DOHH2 (cell line): ENCODE results near the gene CCR7.

Source experiments
- H3F3A ChIP-seq: fragments of 200-600 bp; sonication (generic), shearing (Covaris generic); 2 replicates; pipeline ENCODE4 v1.6.0; 2016; ENCODE audit warnings: antibody characterized with exemption, mild to moderate bottlenecking; ENCODE audit not compliant: control insufficient read depth, insufficient read depth
- H3K27ac ChIP-seq: fragments of 200-600 bp; sonication (generic); 2 replicates; pipeline ENCODE4 v1.5.1; 2014; ENCODE audit warnings: low read depth, mild to moderate bottlenecking, low read length, moderate library complexity
- H3K27me3 ChIP-seq: fragments of 200-600 bp; sonication (generic); 2 replicates; pipeline ENCODE4 v1.6.1; 2014; ENCODE audit warnings: mild to moderate bottlenecking, low read length, mixed read lengths; ENCODE audit not compliant: control insufficient read depth
- H3K36me3 ChIP-seq: fragments of 200-600 bp; sonication (generic); 2 replicates; pipeline ENCODE4 v1.6.1; 2014; ENCODE audit warnings: mild to moderate bottlenecking, low read length, moderate library complexity, mixed read lengths; ENCODE audit not compliant: control insufficient read depth
- H3K4me1 ChIP-seq: fragments of 200-600 bp; sonication (generic); 2 replicates; pipeline ENCODE4 v1.6.1; 2014; ENCODE audit warnings: mild to moderate bottlenecking, low read length, mixed read lengths; ENCODE audit not compliant: control insufficient read depth
- H3K4me2 ChIP-seq: fragments of 200-600 bp; sonication (generic); 2 replicates; pipeline ENCODE4 v1.6.0; 2014; ENCODE audit warnings: mild to moderate bottlenecking, low read length, moderate library complexity
- H3K4me3 ChIP-seq: fragments of 200-600 bp; sonication (generic); 2 replicates; pipeline ENCODE4 v1.5.1; 2014; ENCODE audit warnings: mild to moderate bottlenecking, low read length, mixed read lengths
- H3K79me2 ChIP-seq: fragments of 200-600 bp; sonication (generic); 2 replicates; pipeline ENCODE4 v1.6.1; 2014; ENCODE audit warnings: mild to moderate bottlenecking, low read length, mixed read lengths; ENCODE audit not compliant: control insufficient read depth
- H3K9me2 ChIP-seq: fragments of 200-600 bp; sonication (generic); replicated peaks from 2 replicates; pipeline ENCODE4 v1.6.1; 2014; ENCODE audit warnings: mild to moderate bottlenecking, low read length, mixed read lengths; ENCODE audit not compliant: control insufficient read depth
- H3K9me3 ChIP-seq: fragments of 200-600 bp; sonication (generic); 2 replicates; pipeline ENCODE4 v1.6.1; 2014; ENCODE audit warnings: antibody characterized with exemption, low read length, mixed read lengths; ENCODE audit not compliant: control insufficient read depth, insufficient read depth
- H4K20me1 ChIP-seq: fragments of 200-600 bp; sonication (generic); 2 replicates; pipeline ENCODE4 v1.6.0; 2014; ENCODE audit warnings: low read depth, mild to moderate bottlenecking, antibody characterized with exemption, low read length, moderate library complexity; ENCODE audit not compliant: control insufficient read depth, insufficient read depth
- EZH2phosphoT487 ChIP-seq: fragments of 200-600 bp; sonication (generic); IDR thresholded peaks from 2 replicates; pipeline ENCODE4 v1.6.1; 2017; ENCODE audit warnings: borderline replicate concordance, mild to moderate bottlenecking, antibody characterized with exemption, low read length, moderate library complexity, mixed read lengths
- TF ChIP-seq, protein P1 (sequence below): fragments of 200-600 bp; sonication (generic); IDR thresholded peaks from one replicate; pipeline ENCODE4 v1.5.1; 2014; ENCODE audit warnings: antibody characterized with exemption, mild to moderate bottlenecking, low read depth, low read length; ENCODE audit not compliant: poor library complexity, severe bottlenecking

CCR7 gene, protein sequence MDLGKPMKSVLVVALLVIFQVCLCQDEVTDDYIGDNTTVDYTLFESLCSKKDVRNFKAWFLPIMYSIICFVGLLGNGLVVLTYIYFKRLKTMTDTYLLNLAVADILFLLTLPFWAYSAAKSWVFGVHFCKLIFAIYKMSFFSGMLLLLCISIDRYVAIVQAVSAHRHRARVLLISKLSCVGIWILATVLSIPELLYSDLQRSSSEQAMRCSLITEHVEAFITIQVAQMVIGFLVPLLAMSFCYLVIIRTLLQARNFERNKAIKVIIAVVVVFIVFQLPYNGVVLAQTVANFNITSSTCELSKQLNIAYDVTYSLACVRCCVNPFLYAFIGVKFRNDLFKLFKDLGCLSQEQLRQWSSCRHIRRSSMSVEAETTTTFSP

DNA sequence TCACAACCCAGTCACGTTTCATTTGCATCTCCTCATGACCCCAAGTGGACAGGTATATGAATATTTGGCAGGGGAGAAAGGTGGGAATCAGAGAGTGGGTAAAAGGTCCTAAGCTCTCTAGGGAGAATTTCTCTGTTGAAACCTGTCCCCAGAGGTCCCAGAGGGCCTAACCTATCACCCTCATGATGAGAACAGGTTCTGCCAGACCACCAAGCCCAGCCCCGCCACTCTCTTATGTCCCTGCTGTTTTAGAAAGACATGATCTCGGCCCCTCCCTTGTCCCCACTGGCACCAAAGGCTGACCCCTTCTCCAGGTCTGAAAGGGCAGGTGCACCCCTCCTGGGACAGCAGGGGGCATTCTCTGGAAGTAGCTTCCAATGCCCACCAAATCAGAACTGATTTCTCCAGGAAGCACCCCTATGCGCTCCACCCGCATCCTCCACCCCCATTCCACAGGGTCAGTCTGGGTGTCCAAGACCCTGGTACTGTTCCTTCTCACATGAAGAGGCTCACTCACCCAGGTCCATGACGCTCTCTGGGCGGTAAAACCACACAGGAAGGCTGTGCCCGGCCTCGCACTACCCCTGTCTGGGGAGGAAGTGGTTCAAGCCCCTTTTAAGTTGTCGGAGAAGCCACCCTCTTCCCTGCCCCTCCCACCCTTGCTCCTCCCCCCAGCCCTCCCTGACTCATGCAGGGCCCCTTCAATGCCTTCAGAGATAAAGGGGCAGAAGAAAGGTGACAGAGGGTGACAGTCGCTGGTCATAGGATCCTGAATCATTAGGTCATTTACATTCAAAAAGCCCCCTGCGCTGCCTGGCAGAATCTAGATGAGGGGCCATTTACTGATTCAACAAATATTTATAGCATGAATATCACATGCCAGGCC lies at the start of gene CCR7:
CCR7 (minus strand) TSS at position 590 of the 886 bp plus-strand sequence; CDS start at position 527, 63 bp downstream.
- Histone ChIP-seq H3K36me3 (no peaks in the 10 kb centered on the region), H3F3A (no peaks in the 10 kb centered on the region), H3K4me3 (no peak within 1 kb of the TSS), H3K9me3 (0 out of 2 replicates have a peak, but pooled peaks cover 5% of the 10 kb centered on the region), H3K9me2 (no peaks in the 10 kb centered on the region), H3K27me3 (peaks cover 66% of the 10 kb centered on the region), H3K79me2 (no peaks in the 10 kb centered on the region), H4K20me1 (no peaks in the 10 kb centered on the region), H3K4me1 (peaks cover 14% of the 10 kb centered on the region), H3K4me2 (no peak within 1 kb of the TSS), H3K27ac (no peak within 1 kb of the TSS)
- TF ChIP-seq, protein P1, sequence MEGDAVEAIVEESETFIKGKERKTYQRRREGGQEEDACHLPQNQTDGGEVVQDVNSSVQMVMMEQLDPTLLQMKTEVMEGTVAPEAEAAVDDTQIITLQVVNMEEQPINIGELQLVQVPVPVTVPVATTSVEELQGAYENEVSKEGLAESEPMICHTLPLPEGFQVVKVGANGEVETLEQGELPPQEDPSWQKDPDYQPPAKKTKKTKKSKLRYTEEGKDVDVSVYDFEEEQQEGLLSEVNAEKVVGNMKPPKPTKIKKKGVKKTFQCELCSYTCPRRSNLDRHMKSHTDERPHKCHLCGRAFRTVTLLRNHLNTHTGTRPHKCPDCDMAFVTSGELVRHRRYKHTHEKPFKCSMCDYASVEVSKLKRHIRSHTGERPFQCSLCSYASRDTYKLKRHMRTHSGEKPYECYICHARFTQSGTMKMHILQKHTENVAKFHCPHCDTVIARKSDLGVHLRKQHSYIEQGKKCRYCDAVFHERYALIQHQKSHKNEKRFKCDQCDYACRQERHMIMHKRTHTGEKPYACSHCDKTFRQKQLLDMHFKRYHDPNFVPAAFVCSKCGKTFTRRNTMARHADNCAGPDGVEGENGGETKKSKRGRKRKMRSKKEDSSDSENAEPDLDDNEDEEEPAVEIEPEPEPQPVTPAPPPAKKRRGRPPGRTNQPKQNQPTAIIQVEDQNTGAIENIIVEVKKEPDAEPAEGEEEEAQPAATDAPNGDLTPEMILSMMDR = no peak
- no peak for TF ChIP-seq EZH2phosphoT487

DNA sequence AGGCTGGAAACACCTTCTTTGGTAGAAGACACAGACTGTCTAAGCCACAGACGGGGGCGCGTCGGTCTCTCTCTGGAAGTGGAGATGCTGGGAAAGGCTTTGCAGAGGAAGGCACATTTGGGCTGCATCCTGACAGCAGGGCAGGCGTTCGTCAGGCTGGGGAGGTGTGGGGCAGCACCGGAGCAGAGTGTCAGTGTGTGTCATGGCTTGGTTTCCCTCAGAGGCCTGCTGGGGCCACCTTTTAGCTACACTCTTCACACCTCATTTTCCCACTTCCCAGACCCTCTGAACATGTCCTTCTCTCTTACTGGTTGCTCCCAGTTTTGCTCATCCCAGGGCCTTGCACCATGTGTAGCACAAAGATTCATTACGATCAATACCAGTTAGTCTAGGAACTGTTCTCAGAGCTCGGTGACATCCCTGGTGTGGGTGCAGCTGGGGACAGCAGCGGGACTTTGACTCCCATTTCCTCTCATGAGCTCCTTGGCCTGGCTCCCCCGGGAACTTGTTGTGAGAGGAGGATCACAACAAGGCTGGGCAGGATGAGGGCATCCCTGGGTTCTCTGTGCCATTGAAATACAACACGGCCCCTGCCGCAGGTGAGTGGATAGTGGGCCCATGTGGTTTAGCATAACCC lies 49.3 kb upstream of the CCR7 start:
- Histone ChIP-seq H3K36me3 (no peaks in the 10 kb centered on the region), H3F3A (no peaks in the 10 kb centered on the region; the same call in 1 of the 2 replicates), H3K9me2 (no peaks in the 10 kb centered on the region), H3K27ac (peak overlapping the region; percentile 33; the same call in 1 of the 2 replicates), H3K4me2 (peak overlapping the region; percentile 51), H3K4me1 (peaks cover 21% of the 10 kb centered on the region), H4K20me1 (no peaks in the 10 kb centered on the region), H3K9me3 (no peaks in the 10 kb centered on the region), H3K79me2 (no peaks in the 10 kb centered on the region), H3K27me3 (peaks cover 14% of the 10 kb centered on the region), H3K4me3 (no peak overlapping the region)
- TF ChIP-seq, protein P1 = no peak
- no peak for TF ChIP-seq EZH2phosphoT487

DNA sequence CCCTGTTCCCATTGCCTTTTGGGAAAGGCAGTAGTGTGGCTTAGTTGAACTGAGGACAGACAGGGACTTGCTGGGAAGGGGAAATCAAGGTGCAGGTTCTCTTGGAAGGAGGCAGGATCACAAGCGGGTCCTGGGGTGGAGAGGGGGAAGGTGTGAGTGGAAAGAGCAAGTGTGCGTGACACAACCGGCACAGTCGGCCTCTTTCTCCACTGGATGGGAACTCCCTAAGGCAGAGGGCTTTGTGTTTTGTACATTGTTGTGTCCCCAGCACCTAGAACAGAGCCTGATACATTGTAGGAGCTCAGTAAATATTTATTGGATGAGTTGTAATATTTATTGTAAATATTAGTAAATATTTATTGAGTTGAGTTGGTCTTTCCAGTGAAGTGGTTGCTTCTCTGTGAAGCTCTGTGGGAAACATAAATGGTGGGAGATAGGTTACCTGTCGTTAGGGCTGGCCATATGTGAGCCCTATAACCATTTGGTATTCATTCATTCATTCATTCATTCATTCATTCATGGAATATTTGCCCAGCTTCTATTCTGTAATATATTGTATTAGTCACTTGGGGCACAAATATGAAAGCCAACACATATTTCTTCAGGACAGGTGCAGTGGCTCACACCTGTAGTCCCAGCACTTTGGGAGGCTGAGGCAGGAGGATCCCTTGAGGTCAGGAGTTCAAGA lies 48.3 kb upstream of the CCR7 start:
- H3K9me2 ChIP-seq = no peaks in the 10 kb centered on the region
- H3K4me3 ChIP-seq = no peak overlapping the region
- no peaks in the 10 kb centered on the region for H3K79me2 ChIP-seq
- no peak overlapping the region for H3K27ac ChIP-seq
- H3K4me1 ChIP-seq = peaks cover 18% of the 10 kb centered on the region
- H3K36me3 ChIP-seq = no peaks in the 10 kb centered on the region
- H4K20me1 ChIP-seq = no peaks in the 10 kb centered on the region
- H3K27me3 ChIP-seq = peaks cover 9% of the 10 kb centered on the region
- no peaks in the 10 kb centered on the region for H3K9me3 ChIP-seq
- no peaks in the 10 kb centered on the region; the same call in 1 of the 2 replicates for H3F3A ChIP-seq
- H3K4me2 ChIP-seq = no peak overlapping the region
- no peak for TF ChIP-seq EZH2phosphoT487
- TF ChIP-seq, protein P1 = no peak
